SIG-M5 (cell line): Measurements from ENCODE around the gene FHDC1.

Experiments used
- DNase-seq: peaks from one replicate; lab custom pipeline; 2025; lab: John Stamatoyannopoulos, UW

Gene FHDC1

DNA sequence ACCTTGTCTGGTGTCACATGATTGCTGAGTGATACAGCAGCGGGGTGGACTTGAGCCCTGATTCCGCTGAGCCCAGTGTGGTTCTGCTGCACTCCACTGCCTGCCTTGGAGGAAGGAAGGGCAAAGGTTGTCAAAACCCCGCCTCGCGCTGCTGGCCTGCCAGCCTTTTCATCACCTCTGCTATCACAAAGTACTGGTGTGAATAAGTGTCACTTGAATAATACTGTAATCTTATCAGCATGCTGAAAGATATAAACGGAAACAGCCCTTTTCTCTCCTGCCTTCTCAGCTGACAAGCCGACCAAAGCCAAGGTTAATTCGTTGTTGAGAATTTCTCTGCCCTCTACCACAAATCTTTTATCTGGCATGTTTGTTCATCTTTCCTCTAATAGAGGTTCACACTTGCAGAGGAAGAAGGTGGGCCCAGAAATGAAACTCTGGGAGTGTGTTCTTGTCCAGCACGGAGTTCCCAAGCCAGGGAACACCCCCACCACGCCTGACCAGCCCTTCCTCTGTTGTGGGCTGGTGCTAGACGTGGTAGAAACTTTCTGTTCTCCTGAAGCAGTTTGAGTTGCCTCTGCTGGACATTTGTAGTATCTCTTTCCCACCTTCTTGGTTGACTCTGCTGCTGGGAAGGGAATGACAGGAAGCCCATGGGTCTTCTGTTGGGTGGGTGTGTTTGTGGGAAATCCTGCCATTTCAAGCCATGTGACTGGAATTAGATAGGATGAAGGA, 21.5 kb downstream of the FHDC1 start:
- DNase-seq, result no peak

DNA sequence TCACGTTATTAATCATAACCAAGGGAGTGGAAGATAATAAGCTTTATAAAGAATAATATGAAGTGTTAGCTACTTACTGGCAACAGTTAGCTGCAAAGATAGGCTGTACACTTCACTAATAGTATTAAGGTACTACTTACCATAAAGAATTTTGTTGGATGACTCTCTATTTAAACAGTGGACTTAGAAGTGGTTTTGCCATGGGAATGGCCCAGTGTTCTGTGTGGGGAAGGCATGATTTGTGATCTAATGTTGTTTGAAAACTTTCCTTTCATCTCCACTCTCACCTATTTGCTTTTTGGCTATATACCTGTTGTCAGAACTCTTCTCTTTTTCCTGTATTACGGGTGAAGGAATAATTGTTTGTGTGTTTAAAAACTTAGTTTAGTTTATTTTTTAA, 23.0 kb downstream of the FHDC1 start:
- no peak for DNase-seq

DNA sequence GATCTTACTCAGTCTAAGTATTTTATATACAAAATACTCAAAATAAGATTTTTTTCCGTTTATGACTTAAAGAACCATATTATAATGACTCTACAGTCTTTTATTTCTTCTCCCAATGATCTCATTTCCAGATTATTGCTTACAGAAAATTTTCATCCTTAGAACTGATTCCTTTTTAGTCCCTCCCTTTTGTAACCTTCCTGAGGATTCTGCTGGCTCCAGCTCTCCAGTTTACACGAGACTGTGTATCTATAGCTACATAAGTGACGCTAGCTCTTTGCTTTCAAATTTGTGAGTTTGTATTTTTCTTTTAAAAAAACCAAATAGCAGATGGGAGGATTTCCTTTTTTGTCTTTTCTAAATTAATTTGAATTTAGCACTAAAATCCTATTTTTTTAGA, 24.0 kb downstream of the FHDC1 start:
- DNase-seq, result no peak

DNA sequence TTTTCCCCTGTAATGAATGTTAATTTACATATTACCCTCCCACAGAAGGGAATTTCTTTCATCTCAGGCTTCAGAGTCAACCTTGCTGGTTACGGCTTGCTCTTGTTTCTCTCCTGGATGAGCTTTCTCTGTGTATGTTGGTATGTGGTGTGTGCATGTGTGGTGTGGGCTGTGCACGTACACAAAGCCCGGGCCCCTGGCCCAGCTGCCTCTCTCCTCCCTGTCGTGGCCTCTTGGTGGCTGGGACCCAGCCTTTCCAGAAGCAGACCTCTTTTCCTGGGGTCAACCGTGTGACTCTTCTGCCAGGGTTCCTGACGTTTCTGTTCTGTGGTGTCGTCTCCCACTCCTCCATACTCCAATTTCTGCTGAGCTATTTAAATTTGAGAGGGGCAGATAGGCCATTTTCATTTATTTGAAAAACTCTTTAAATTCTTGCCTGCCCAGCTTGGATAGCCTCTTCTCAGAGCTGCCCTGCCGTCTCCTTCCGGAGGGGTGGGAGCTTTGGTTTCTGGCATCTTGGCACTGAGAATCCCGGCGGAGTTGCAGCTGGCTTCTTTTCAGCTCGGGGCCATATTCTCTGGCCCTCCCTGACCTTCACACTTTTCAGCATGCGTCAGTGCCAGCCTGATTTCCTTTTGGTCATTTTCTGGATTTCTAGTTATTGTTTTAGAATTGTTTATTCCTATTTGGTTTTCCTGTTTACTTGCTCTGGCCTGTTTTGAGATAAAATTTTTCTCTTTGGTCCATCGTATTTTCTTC, 25.1 kb downstream of the FHDC1 start:
- no peak for DNase-seq

DNA sequence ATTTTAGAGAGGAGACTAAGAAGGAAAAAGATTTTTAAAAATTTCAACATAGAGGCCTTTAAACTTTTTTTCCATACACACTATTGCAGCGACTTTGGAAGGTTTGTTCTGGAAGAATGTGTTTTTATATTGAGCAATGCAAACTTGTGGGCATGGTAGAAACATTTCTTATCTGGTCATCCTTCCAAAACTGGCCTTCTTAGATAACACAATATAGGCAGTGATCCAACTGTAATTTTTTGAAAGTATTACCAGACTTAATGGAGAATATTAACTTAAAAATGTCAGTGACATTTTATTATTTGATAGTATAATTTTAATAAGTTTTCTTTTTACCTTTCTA, 25.6 kb downstream of the FHDC1 start:
- no peak for DNase-seq

DNA sequence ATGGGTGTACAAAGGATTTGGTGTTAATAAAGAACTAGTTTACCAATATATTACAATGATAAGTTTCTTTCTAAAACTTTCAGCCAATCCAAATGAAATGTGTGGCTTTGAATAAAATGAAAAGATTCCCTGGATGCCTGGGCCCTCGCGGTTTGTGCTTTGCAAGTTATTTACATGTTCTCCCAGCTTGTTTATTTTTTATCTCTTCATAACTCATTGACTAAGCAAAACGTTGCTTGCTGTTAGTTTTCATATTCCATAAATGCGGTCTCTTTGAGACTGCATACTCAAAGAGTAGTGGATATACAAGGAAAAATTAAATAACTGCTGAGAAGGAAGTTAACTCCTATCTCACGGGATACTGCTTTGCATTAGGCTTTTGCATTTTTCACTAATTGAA, 26.0 kb downstream of the FHDC1 start:
- no peak for DNase-seq

DNA sequence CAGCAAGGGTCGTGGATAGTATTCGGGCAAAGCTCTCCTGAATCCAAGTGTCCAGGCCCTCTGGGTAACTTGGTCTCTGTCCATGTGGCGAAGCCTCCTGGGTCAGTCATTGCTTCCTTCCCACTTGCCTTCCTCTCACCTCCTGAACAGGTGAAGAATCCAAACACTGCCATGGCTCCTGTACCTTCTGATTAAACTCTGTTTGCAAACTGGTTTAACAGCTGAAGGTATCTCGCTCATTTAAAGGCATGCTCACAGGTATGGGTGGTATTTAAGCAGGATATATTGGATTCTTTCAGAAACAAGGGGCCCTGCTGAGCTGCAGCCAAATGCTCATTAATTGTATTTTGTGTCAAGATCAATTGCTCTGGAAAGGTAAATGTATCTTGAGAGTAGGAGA, 28.2 kb downstream of the FHDC1 start:
- no peak for DNase-seq

DNA sequence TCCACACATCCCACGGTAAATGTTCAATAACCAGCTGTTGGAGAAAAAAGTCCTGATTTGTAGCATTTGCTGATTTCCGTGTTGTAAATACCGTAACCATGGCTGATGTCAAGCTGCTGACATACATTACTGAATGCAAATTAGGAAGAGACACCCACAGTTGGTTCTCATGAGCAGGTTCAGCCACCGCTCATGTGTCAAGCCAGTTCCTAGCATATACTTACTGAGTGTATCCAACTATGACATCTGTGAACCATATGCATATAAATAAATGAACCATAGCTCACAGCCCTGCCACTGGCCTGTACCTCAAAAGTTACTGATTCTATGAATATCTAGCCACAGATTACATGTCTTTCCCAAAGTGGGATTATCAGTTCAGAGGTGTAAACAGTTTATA, 29.5 kb downstream of the FHDC1 start:
- DNase-seq, result no peak

DNA sequence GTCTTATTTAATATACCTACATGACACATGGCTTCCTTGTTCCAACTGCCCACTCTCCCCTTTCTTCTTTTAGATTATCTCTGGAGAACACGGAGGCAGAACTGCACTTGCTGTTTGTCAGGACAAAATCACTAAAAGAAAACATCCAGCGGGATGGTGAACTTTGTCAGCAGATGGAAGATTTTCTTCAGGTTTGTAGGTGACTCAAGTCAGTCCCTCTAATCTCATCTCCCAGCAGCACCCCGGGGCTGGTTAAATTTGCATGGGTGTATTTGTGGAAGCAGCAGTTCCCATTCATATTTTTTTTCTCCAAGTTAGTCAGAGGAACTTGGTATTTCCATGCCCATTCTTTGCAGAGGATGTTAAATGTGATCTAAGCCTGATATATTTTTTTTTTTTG, 31.8 kb downstream of the FHDC1 start:
- DNase-seq, result no peak

DNA sequence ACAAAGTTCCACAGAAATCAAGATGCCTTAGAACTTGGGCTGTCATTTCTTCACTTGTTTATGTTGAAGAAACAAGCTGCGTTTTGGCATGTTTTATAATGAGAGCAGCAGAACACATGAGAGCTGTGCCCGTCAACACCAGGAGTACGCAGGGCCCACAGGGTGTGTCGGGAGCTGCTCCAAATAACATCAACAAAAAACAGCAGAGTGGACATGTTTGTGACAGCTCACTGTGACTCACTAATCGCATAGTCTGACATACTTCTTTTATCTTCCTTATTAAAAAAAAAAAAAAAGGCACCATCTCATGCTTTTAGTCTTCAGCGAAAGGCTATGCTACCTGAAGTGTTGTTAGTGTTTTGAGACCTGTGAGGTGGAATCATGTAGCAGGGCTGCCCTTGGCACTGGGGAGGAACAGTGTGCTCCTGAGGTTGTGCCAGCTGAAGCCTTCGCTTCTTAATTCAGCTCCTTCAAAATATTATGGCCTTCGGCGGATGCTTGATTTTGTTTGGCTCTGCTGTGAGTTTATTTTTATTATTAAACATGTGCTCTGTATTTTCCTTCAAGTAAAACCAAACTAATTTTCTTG, 32.8 kb downstream of the FHDC1 start:
- no peak for DNase-seq

DNA sequence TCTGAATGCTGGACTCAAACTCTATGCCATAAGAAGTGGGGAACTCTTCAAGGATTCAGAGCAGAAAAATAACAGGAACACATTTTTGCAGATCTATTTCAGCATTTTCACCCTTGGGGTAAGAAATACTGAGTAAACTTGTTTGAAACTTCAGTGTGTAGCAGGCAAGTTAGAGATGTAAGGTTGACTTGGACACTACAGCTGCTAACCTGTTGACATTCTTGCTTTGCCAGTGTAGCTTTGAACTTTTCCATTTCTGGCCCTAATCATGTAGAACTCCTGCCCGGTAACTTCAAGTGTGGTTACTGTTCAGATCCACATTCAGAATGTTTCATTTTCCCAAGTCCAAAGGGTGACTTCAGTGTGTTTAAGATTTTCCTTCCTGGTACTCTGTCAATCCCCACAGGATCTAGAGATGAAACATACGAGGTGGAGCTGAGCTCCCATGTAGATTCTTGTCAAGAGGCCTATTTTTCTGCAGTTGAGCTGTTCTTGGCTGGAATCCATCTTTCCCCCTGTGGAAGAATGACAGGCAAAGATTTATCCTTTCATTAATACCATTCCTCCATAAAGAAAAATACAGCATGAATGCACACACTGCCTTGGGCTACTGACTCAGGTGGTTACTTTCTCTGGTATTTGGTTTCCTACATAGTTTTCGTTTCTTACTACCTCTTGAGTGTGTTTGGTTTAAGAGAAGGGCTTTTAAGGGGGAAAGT, 34.1 kb downstream of the FHDC1 start:
- no peak for DNase-seq

DNA sequence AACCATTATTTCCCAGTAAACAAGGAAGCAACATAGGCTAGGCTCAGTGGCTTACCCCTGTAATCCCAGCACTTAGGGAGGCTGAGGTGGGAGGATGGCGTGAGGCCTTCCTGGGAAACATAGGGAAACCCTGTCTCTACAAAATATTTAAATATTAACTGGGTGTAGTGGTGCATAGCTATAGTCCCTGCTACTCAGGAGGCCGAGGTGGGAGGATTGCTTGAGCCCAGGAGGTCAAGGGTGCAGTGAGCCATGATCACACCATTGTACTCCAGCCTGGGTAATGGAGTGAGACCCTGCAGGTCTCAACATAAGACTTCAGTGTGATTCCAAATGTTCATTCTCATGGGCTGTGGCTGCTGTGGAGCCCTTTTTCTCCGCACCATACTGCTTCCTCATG, 34.9 kb downstream of the FHDC1 start:
- no peak for DNase-seq

DNA sequence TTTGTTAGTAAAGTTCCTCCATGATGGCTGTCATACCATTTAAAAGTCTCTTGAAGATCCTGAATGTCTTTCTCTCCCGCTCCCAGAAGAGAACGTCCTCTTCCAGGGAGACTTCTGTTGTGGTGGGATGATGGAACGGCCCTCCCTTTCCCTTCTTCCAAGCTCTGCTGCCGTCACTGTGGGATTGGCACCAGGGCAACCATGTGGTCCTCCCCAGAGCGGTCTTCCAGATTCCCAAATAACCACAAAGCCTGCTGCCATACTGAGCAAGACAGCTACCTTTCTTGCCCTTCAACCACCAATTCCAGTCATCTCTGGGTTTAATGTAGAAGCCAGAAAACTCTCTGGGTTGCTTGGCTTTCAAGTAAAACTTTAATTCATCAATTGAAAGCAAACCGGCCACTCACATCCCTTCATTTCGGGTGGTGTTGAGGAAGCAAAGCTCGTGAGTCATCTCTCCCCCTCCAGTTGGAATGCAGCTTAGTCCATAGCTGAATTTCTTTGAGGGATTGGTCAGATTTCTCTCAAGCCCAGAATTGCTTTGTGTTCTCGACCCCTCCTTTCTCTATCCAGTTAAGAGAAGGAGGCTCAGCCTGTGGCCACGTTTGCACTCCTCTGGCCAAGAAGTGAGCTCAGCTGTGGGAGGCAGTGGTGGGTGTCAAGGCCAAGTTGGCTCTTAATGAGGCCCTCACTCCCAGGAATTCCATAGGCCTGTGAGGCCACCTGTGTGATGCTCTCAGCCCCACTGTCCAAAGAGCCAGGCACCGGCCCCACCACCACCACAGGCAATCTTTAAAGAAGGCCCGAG, 36.9 kb downstream of the FHDC1 start:
- no peak for DNase-seq

DNA sequence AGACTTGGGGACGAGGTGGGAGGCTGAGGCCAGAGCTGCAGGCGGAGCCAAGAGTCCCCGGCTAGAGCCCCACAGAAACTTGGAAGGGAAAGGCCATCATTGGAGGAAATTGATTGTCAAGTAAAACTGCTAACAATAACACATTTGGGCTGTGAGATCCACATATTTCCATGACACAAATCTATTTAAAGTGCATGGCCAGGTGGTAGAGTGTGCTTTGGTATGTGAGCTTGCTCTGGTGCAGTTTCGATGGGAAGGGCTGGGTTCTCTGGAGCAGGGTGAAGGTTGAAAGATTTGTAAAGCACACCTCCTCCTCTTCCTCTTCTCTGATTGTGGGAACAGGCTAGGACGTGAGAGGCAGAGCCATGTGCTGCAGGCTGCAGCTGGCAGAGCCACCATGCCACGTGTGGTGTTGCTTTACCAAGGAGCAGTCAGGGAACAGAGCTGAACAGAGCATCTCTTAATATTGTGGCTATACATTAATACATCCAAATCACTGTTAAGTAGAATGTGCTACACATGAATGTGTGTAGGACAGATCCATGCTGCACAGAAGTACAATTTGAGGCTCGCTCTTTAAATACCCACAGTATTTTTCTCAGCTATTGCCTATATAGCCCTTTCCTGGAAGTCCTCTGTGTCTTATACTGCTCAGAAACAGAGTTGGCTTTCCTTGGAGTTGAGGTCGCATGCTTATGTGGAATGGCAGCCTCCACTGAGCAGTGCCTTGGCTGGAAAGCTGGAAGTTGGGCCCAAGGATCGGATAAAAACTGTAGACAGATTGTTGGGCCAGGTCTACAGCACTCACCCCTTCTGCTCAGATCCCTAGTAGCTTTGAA, 37.7 kb downstream of the FHDC1 start:
- no peak for DNase-seq

DNA sequence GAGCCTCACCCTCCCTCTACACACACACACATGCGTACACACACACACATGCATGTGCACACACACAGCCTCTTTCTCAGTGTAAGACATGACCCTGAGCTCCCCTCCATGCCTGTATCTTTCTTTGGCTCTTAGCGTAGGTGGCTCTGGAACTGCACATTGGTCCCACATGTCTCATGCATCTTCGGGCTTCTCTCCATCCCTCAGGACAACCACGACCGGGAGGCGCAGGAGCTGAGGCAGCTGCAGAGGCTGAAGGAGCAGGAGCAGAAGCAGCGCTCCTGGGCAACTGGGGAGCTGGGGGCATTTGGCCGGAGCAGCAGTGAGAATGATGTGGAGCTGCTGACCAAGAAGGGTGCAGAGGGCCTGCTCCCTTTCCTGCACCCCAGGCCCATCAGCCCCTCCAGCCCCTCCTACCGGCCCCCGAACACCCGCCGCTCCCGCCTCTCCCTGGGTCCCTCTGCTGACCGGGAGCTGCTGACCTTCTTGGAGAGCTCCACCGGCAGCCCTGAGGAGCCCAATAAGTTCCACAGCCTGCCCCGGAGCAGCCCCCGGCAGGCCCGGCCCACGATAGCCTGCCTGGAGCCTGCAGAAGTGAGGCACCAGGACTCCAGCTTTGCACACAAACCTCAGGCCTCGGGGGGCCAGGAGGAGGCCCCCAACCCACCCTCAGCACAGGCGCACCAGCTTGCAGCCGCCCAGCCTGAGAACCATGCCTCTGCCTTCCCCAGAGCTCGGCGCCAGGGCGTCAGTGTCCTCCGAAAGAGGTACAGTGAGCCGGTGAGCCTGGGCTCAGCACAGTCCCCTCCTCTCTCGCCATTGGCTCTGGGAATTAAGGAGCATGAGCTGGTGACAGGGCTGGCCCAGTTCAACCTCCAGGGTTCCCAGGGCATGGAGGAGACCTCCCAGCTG, 38.6 kb downstream of the FHDC1 start:
- DNase-seq, result no peak

DNA sequence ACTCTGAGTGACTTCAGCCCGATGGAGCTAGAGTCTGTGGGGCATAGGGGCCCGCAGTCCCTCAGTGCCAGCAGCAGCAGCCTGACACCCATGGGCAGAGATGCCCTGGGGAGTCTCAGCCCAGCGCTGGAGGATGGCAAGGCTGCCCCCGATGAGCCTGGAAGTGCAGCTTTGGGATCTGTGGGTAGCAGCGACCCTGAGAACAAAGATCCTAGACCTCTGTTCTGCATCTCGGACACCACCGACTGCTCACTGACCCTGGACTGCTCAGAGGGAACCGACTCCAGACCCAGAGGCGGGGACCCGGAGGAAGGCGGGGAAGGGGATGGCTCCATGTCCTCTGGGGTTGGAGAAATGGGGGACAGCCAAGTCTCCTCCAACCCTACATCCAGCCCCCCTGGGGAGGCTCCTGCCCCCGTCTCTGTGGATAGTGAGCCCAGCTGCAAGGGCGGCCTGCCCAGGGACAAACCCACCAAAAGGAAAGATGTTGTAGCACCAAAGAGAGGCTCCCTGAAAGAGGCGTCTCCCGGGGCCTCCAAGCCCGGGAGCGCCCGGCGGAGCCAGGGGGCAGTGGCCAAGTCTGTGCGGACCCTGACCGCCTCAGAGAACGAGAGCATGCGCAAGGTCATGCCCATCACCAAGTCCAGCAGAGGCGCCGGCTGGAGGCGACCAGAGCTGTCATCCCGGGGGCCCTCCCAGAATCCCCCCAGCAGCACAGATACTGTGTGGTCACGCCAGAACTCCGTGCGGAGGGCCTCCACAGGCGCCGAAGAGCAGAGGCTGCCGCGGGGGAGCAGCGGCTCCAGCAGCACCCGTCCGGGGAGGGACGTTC, 39.5 kb downstream of the FHDC1 start:
- no peak for DNase-seq

DNA sequence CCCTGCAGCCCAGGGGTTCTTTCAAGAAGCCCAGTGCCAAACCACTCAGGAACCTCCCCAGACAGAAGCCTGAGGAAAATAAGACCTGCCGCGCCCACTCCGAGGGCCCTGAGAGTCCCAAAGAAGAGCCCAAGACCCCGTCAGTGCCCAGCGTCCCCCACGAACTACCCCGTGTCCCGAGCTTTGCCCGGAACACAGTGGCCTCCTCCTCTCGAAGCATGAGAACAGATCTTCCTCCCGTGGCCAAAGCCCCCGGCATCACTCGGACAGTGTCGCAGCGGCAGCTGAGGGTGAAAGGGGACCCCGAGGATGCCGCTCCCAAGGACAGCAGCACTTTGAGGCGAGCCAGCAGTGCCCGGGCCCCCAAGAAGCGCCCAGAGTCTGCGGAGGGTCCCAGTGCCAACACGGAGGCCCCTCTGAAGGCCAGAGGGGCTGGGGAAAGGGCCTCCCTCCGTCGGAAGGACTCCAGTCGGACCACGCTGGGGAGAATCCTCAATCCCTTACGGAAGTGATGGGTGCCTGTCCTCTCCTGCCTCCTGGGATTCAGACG, 40.2 kb downstream of the FHDC1 start:
- no peak for DNase-seq

DNA sequence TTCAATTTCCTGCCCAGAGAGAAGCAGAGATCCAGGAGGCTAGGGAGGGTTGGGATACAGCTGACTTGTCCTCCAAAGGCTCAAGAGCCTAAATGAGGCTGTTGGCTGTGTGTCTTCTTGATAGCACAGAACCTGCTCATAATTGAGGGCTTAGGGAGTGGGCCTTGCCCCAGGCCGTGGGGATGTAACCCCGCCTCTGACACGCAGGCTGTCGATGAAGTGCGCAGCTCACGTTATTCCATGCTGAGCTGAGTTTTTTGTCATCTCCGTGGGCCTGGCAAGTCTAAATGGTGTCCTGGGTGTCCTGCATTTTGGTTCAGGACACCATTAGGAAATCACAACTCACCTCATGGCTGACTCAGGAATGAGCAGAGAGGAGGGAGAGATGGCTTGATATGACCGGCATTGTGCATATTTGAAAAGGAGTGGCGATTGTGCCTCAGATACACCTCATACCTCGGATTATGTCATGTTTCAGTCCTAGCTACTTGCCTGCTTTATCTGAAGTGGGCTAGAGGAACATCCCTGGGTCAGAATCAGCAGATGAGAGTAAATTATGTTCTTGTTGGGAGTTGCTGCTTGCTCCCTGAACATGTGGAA, 43.7 kb downstream of the FHDC1 start:
- DNase-seq, result no peak
